Thymus (tissue), 11 donors: ENCODE data around the gene FCHO1. TPM values are rescaled to one million over a fixed set of nuclear protein-coding genes. Genes with fewer than 3 reads are reported as not detected.

Source experiments
- DNase-seq, 9 donors: peaks; one replicate each; pipeline ENCODE4 v3.0.0-alpha.2; 2013; ENCODE audit warnings: low spot score in 9 of 9, low read depth in 6 of 9, missing footprints in 1 of 9
- H3K27ac ChIP-seq, 2 donors: one replicate each; pipeline ENCODE4 v1.5.1; 2013; ENCODE audit warnings: control low read depth in 1 of 2, low read depth in 1 of 2, low read length in 1 of 2, mild to moderate bottlenecking in 1 of 2, moderate library complexity in 1 of 2
- H3K27me3 ChIP-seq, 2 donors: one replicate each; pipeline ENCODE4 v1.5.1; 2013; ENCODE audit warnings: low read length in 1 of 2; ENCODE audit not compliant: control insufficient read depth in 2 of 2, insufficient read depth in 1 of 2
- H3K36me3 ChIP-seq, 2 donors: one replicate each; pipeline ENCODE4 v1.5.1; 2013; ENCODE audit warnings: low read length in 1 of 2, mild to moderate bottlenecking in 1 of 2, moderate library complexity in 1 of 2; ENCODE audit not compliant: control insufficient read depth in 2 of 2, insufficient read depth in 2 of 2
- H3K4me1 ChIP-seq, 2 donors: one replicate each; pipeline ENCODE4 v1.5.1; 2013; ENCODE audit warnings: low read length in 2 of 2; ENCODE audit not compliant: control insufficient read depth in 2 of 2, insufficient read depth in 2 of 2
- H3K4me3 ChIP-seq, 2 donors: one replicate each; pipeline ENCODE4 v1.5.1; 2013; ENCODE audit warnings: low read length in 2 of 2, control low read depth in 1 of 2, mild to moderate bottlenecking in 1 of 2
- H3K9me3 ChIP-seq, 2 donors: one replicate each; pipeline ENCODE4 v1.5.1; 2013; ENCODE audit warnings: low read length in 1 of 2, mild to moderate bottlenecking in 1 of 2; ENCODE audit not compliant: control insufficient read depth in 2 of 2, insufficient read depth in 1 of 2
- WGBS: extraction: QIAGEN DNeasy Blood & Tissue Kit; methylation state at CpG from one replicate; pipeline ENCODE4 v1.1.7; 2013; 5-methylcytosine and 5-hydroxymethylcytosine counted together
- polyA plus RNA-seq: library from polyadenylated mRNA; stranded (reverse); fragments of 200-250 nt; gene quantifications from one replicate; pipeline ENCODE4 v1.2.3, GENCODE V29; 2013
- total RNA-seq: library from RNA; stranded (reverse); fragments of 120-200 nt; gene quantifications from one replicate; pipeline ENCODE4 v1.2.4, GENCODE V29; 2013
- donor health status: healthy.

The FCHO1 gene
- total and polyA plus RNA-seq, 2 donors: 16.4 to 28.2 TPM

- DNase-seq: no peak
- Histone ChIP-seq H3K36me3 (peaks cover 51 to 76% of the 10 kb centered on the region in 2 donors), H3K27ac (no peak overlapping the region), H3K9me3 (peaks cover 0 to 1% of the 10 kb centered on the region in 2 donors), H3K4me1 (no peaks in the 10 kb centered on the region), H3K4me3 (no peak overlapping the region), H3K27me3 (no peaks in the 10 kb centered on the region)
- 98% methylated on average over 4 of the region's 4 CpGs for WGBS
Measured at GRCh38 chr19:17836530-17836929, 85.3 kb downstream of the FCHO1 start.

- H3K9me3 ChIP-seq: no peaks in the 10 kb centered on the region
- WGBS: 98% methylated on average over 7 of the region's 7 CpGs
- H3K27me3 ChIP-seq: no peaks in the 10 kb centered on the region
- no peaks in the 10 kb centered on the region for H3K4me1 ChIP-seq
- no peak for DNase-seq
- peaks cover 64 to 74% of the 10 kb centered on the region in 2 donors for H3K36me3 ChIP-seq
- H3K27ac ChIP-seq: no peak overlapping the region
- H3K4me3 ChIP-seq: no peak overlapping the region
Measured at GRCh38 chr19:17837972-17838371, 86.7 kb downstream of the FCHO1 start.

Other genes with a start within 250 kb of the FCHO1 start
- 62.6 TPM for gene PGLS, start 239.8 kb upstream of the FCHO1 start, total RNA-seq
- gene PGLS, start 239.8 kb upstream of the FCHO1 start, polyA plus RNA-seq: 73.5 TPM
- gene COLGALT1, start 195.8 kb upstream of the FCHO1 start, total RNA-seq: 22.3 TPM
- gene COLGALT1, start 195.8 kb upstream of the FCHO1 start, polyA plus RNA-seq: 69.5 TPM
- 0.19 TPM for gene UNC13A, start 63.1 kb upstream of the FCHO1 start, total RNA-seq
- gene UNC13A, start 63.1 kb upstream of the FCHO1 start, polyA plus RNA-seq: 0.32 TPM
- gene MAP1S, start 32.0 kb upstream of the FCHO1 start, total RNA-seq: 8.5 TPM
- 17.5 TPM for gene MAP1S, start 32.0 kb upstream of the FCHO1 start, polyA plus RNA-seq
- 0.14 TPM for gene B3GNT3, start 43.7 kb downstream of the FCHO1 start, total RNA-seq
- 1.0 TPM for gene B3GNT3, start 43.7 kb downstream of the FCHO1 start, polyA plus RNA-seq
- 0.33 TPM for gene INSL3, start 70.0 kb downstream of the FCHO1 start, total RNA-seq
- gene INSL3, start 70.0 kb downstream of the FCHO1 start, polyA plus RNA-seq: 2.1 TPM
- 16.1 TPM for gene JAK3, start 96.5 kb downstream of the FCHO1 start, total RNA-seq
- gene JAK3, start 96.5 kb downstream of the FCHO1 start, polyA plus RNA-seq: 50.4 TPM
- gene RPL18A, start 108.4 kb downstream of the FCHO1 start, total RNA-seq: 2,271 TPM
- gene RPL18A, start 108.4 kb downstream of the FCHO1 start, polyA plus RNA-seq: 2,901 TPM
- gene SLC5A5, start 120.5 kb downstream of the FCHO1 start, total RNA-seq: 0.09 TPM
- gene SLC5A5, start 120.5 kb downstream of the FCHO1 start, polyA plus RNA-seq: 0.25 TPM
- 23.8 TPM for gene CCDC124, start 181.5 kb downstream of the FCHO1 start, total RNA-seq
- 78.8 TPM for gene CCDC124, start 181.5 kb downstream of the FCHO1 start, polyA plus RNA-seq
- gene KCNN1, start 215.6 kb downstream of the FCHO1 start, total RNA-seq: 1.3 TPM
- 0.27 TPM for gene KCNN1, start 215.6 kb downstream of the FCHO1 start, polyA plus RNA-seq